ENCODE measurements around the gene MTPN. TPM values are rescaled to one million over a fixed set of nuclear protein-coding genes. Genes with fewer than 3 reads are reported as not detected.

Gene MTPN
- total RNA-seq, 1 experiment from 2014 or later: 153 TPM

DNA sequence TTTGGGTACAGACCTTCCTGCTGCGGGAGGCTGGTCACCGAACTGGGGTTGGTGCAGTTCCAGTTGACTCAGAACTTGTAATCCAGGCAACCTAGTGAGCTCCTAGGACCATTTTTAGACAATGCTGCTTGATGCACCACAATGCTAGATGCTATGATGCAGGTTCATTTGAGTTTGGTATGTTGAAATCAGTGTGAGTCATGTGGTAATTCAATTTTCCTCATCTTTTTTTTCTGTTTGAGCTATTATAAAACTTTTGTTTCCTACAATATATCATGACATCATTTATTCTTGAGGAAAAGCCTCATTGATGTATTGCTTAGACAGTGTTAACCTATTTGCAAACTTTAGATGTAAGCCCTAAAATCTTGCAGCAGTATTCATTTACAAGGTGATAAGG lies 40.9 kb upstream of the MTPN start:
- intact Hi-C loops (cut with micrococcal nuclease): no loop called here
- Mint-ChIP-seq H3K36me3 (ENCODE audit: insufficient read depth, unreplicated experiment) (no peaks in the 10 kb centered on the region), H3K4me1 (ENCODE audit: insufficient read depth, unreplicated experiment) (no peaks in the 10 kb centered on the region), H3K9me3 (ENCODE audit: unreplicated experiment) (no peaks in the 10 kb centered on the region), H3K27ac (ENCODE audit: low read depth, unreplicated experiment) (no peak overlapping the region), H3K4me3 (ENCODE audit: unreplicated experiment) (no peak overlapping the region), H3K27me3 (ENCODE audit: insufficient read depth, unreplicated experiment) (peaks cover 53% of the 10 kb centered on the region)
- no peak for DNase-seq (ENCODE audit: unreplicated experiment)
- no peak for TF ChIP-seq CTCF (IDR thresholded peaks at IDR 0.05; ENCODE audit: unreplicated experiment)
- ChIA-PET CTCF (interaction anchor here (0.5 to 2.5 kb wide), 4 partner anchors 9 to 346 kb away, joined by 3 to 10 read pairs (median 6); no protein-coding TSS in a partner anchor), POLR2A (interaction anchor here (0.9 to 1.2 kb wide), 2 partner anchors 42 to 348 kb away, joined by 3 to 4 read pairs; no protein-coding TSS in a partner anchor)
- BruUV-seq (replicated peaks): no TSS peak

DNA sequence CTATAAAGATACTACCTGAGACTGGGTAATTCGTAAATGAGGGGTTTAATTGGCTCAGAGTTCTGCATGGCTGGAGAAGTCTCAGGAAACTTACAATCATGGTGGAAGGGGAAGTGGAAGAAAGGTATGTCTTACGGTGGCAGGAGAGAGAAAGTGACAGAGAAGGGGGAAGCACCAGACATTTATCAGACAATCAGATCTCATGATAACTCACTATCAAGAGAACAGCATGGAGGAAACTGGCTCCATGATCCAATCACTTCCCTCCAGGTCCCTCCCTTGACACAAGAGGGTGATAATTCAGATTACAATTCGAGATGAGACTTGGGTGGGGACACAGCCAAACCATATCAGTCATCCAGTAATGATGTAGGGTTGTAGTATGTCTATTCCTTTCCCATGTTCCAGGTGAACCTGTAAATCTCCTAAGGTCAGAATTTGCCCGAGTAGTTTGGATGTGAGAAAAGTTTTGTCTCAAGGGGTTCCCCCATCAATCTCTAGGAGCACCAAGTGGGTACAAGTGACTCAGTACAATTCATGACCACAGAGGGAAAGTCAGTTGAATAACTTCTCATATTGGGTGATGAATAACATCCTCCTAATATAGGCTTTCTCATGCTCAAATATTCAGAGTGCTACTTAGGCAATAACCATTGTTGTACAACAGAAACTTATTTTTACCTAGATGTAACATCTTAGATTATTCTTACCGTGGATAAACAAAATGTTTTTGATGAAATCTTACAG lies 39.7 kb upstream of the MTPN start:
- no peaks in the 10 kb centered on the region for H3K36me3 Mint-ChIP-seq (ENCODE audit: insufficient read depth, unreplicated experiment)
- ChIA-PET POLR2A (interaction anchor here (1.2 kb wide), 1 partner anchor 41 kb away, joined by 4 read pairs; no protein-coding TSS in a partner anchor), CTCF (interaction anchor here (1.6 to 2.5 kb wide), 2 partner anchors 216 to 344 kb away, joined by 6 to 10 read pairs; no protein-coding TSS in a partner anchor)
- no peak for DNase-seq (ENCODE audit: unreplicated experiment)
- peaks cover 63% of the 10 kb centered on the region for H3K27me3 Mint-ChIP-seq (ENCODE audit: insufficient read depth, unreplicated experiment)
- TF ChIP-seq CTCF (IDR thresholded peaks at IDR 0.05; ENCODE audit: unreplicated experiment): no peak
- H3K4me3 Mint-ChIP-seq (ENCODE audit: unreplicated experiment): no peak overlapping the region
- no TSS peak for BruUV-seq (replicated peaks)
- no peaks in the 10 kb centered on the region for H3K4me1 Mint-ChIP-seq (ENCODE audit: insufficient read depth, unreplicated experiment)
- H3K9me3 Mint-ChIP-seq (ENCODE audit: unreplicated experiment): no peaks in the 10 kb centered on the region
- intact Hi-C loops (cut with micrococcal nuclease): no loop called here
- H3K27ac Mint-ChIP-seq (ENCODE audit: low read depth, unreplicated experiment): no peak overlapping the region

DNA sequence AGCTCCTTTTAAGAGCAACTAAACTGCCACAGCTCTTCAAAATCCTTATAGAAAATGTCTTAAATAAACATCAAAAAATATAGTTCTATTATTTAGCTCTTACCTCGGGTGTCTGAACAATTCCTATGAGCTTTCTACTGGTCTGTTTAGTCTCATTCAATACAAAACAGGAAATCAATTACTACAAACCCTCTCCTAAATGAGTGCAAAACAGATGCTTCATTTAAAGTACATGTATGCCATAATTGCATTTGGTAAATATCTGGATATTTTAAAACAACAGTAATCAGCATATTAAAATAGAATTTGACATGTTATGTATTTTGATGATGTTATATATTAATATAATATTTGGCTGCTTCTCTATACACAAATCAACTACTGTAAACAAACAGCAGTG lies 38.5 kb upstream of the MTPN start:
- H3K4me3 Mint-ChIP-seq (ENCODE audit: unreplicated experiment): no peak overlapping the region
- ChIA-PET POLR2A (no interaction called here), CTCF (interaction anchor here (0.6 to 1.9 kb wide), 5 partner anchors 209 to 354 kb away, joined by 3 to 10 read pairs (median 3); no protein-coding TSS in a partner anchor)
- no peak overlapping the region for H3K27ac Mint-ChIP-seq (ENCODE audit: low read depth, unreplicated experiment)
- H3K36me3 Mint-ChIP-seq (ENCODE audit: insufficient read depth, unreplicated experiment): no peaks in the 10 kb centered on the region
- TF ChIP-seq CTCF (IDR thresholded peaks at IDR 0.05; ENCODE audit: unreplicated experiment): no peak
- BruUV-seq (replicated peaks): no TSS peak
- DNase-seq (ENCODE audit: unreplicated experiment): no peak
- H3K4me1 Mint-ChIP-seq (ENCODE audit: insufficient read depth, unreplicated experiment): no peaks in the 10 kb centered on the region
- H3K9me3 Mint-ChIP-seq (ENCODE audit: unreplicated experiment): no peaks in the 10 kb centered on the region
- intact Hi-C loops (cut with micrococcal nuclease): no loop called here
- H3K27me3 Mint-ChIP-seq (ENCODE audit: insufficient read depth, unreplicated experiment): peaks cover 63% of the 10 kb centered on the region

DNA sequence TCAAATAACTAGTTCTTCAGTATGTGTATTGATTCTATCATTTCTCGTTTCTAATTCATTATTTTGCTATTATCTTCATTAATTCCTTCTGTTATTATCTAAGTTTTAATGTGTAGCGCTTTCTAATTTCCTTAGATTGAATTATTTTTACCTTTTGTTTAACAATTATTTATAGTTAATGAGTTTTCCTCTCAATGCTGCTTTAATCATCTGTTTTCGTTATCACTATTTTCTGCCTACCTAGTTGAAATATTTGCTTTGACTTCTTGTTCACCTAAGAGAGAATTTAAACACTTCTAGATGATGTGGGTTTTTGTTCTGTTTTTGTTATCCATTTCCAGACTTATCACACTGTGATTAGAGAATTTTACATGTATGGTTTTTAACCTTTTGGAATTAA lies 37.5 kb upstream of the MTPN start:
- ChIA-PET POLR2A (interaction anchor here (0.6 kb wide), 1 partner anchor 174 kb away, joined by 3 read pairs; no protein-coding TSS in a partner anchor), CTCF (interaction anchor here (1.4 to 1.9 kb wide), 3 partner anchors 208 to 218 kb away, joined by 3 to 10 read pairs (median 4); no protein-coding TSS in a partner anchor)
- no TSS peak for BruUV-seq (replicated peaks)

More for the DNA sequence above, 37.5 kb upstream of the MTPN start:
- no peak for TF ChIP-seq CTCF (IDR thresholded peaks at IDR 0.05; ENCODE audit: unreplicated experiment)
- Mint-ChIP-seq H3K9me3 (ENCODE audit: unreplicated experiment) (no peaks in the 10 kb centered on the region), H3K36me3 (ENCODE audit: insufficient read depth, unreplicated experiment) (no peaks in the 10 kb centered on the region), H3K4me1 (ENCODE audit: insufficient read depth, unreplicated experiment) (no peaks in the 10 kb centered on the region), H3K4me3 (ENCODE audit: unreplicated experiment) (no peak overlapping the region), H3K27ac (ENCODE audit: low read depth, unreplicated experiment) (no peak overlapping the region), H3K27me3 (ENCODE audit: insufficient read depth, unreplicated experiment) (peaks cover 63% of the 10 kb centered on the region)
- DNase-seq (ENCODE audit: unreplicated experiment): no peak
- intact Hi-C loops (cut with micrococcal nuclease): no loop called here
